OCI-LY1 (cell line): ENCODE measurements around the gene DHDDS.

Experiments
- H2AFZ ChIP-seq: fragments of 200-600 bp; sonication (generic), shearing (Covaris generic); 2 replicates; pipeline ENCODE4 v1.6.0; 2014; ENCODE audit warnings: antibody characterized with exemption, mild to moderate bottlenecking, low read length
- H3F3A ChIP-seq: fragments of 200-600 bp; sonication (generic), shearing (Covaris generic); 2 replicates; pipeline ENCODE4 v1.6.0; 2014; ENCODE audit warnings: mild to moderate bottlenecking, antibody characterized with exemption, low read length, moderate library complexity; ENCODE audit not compliant: insufficient read depth
- H3K27ac ChIP-seq: fragments of 200-600 bp; sonication (generic); 2 replicates; pipeline ENCODE4 v1.5.1; 2014; ENCODE audit warnings: low read length, mixed run types, mild to moderate bottlenecking, low read depth; ENCODE audit not compliant: poor library complexity, severe bottlenecking
- H3K27me3 ChIP-seq: fragments of 200-600 bp; sonication (generic); 2 replicates; pipeline ENCODE4 v1.6.0; 2014; ENCODE audit warnings: antibody characterized with exemption, mild to moderate bottlenecking, low read length, moderate library complexity; ENCODE audit not compliant: insufficient read depth
- H3K36me3 ChIP-seq: fragments of 200-600 bp; sonication (generic); 2 replicates; pipeline ENCODE4 v1.6.1; 2014; ENCODE audit warnings: mild to moderate bottlenecking, antibody characterized with exemption, low read length, moderate library complexity, mixed read lengths; ENCODE audit not compliant: insufficient read depth
- H3K4me1 ChIP-seq: fragments of 200-600 bp; sonication (generic); 2 replicates; pipeline ENCODE4 v1.5.1; 2014; ENCODE audit warnings: mild to moderate bottlenecking, low read length, moderate library complexity; ENCODE audit not compliant: insufficient read depth, severe bottlenecking
- H3K4me2 ChIP-seq: fragments of 200-600 bp; sonication (generic), shearing (Covaris generic); 2 replicates; pipeline ENCODE4 v1.6.1; 2014; ENCODE audit warnings: low read length
- H3K4me3 ChIP-seq: fragments of 200-600 bp; sonication (generic); 2 replicates; pipeline ENCODE4 v1.5.1; 2014; ENCODE audit warnings: low read length, low read depth, mild to moderate bottlenecking, mixed read lengths; ENCODE audit not compliant: poor library complexity, severe bottlenecking
- H3K79me2 ChIP-seq: fragments of 200-600 bp; shearing (Covaris generic); 2 replicates; pipeline ENCODE4 v1.6.1; 2016; ENCODE audit warnings: mixed run types, low read length, mixed read lengths; ENCODE audit not compliant: insufficient read depth
- H3K9ac ChIP-seq: fragments of 200-600 bp; sonication (generic), shearing (Covaris generic); 2 replicates; pipeline ENCODE4 v1.6.1; 2014; ENCODE audit warnings: mild to moderate bottlenecking, low read length, mixed read lengths
- H3K9me2 ChIP-seq: fragments of 200-600 bp; sonication (generic), shearing (Covaris generic); 2 replicates; pipeline ENCODE4 v1.6.1; 2014; ENCODE audit warnings: low read depth, mild to moderate bottlenecking, low read length, mixed read lengths
- H3K9me3 ChIP-seq: fragments of 200-600 bp; shearing (Covaris generic); 2 replicates; pipeline ENCODE4 v1.6.1; 2014; ENCODE audit warnings: low read length, mixed read lengths
- H4K20me1 ChIP-seq: fragments of 200-600 bp; sonication (generic), shearing (Covaris generic); 2 replicates; pipeline ENCODE4 v1.6.0; 2016; ENCODE audit warnings: mild to moderate bottlenecking, low read length; ENCODE audit not compliant: insufficient read depth
- CTCF ChIP-seq: fragments of 200-600 bp; sonication (generic), shearing (Covaris generic); IDR thresholded peaks from 2 replicates; pipeline ENCODE4 v1.5.1; 2017; ENCODE audit warnings: mild to moderate bottlenecking, antibody characterized with exemption, low read length, moderate library complexity, mixed read lengths
- EZH2 ChIP-seq: fragments of 200-600 bp; sonication (generic), shearing (Covaris generic); IDR thresholded peaks from 2 replicates; pipeline ENCODE4 v1.8.0; 2017; ENCODE audit warnings: borderline replicate concordance, mixed run types, mild to moderate bottlenecking, antibody characterized with exemption, low read length, moderate library complexity, mixed read lengths

The DHDDS gene

GRCh38 chr1:26449868-26450267 is 17.7 kb downstream of the DHDDS start:
- H3K4me2 ChIP-seq = no peak overlapping the region
- H3K27me3 ChIP-seq = no peaks in the 10 kb centered on the region
- H3K4me1 ChIP-seq = no peaks in the 10 kb centered on the region
- no peaks in the 10 kb centered on the region for H4K20me1 ChIP-seq
- H3K27ac ChIP-seq = no peak overlapping the region
- H3K4me3 ChIP-seq = no peak overlapping the region
- H3K36me3 ChIP-seq = peaks cover 64% of the 10 kb centered on the region
- H3K79me2 ChIP-seq = no peaks in the 10 kb centered on the region
- TF ChIP-seq CTCF = no peak
- no peak overlapping the region for H3K9ac ChIP-seq
- no peak overlapping the region for H2AFZ ChIP-seq
- no peaks in the 10 kb centered on the region for H3K9me3 ChIP-seq
- H3F3A ChIP-seq = no peaks in the 10 kb centered on the region
- no peaks in the 10 kb centered on the region for H3K9me2 ChIP-seq

GRCh38 chr1:26450908-26451307 is 18.8 kb downstream of the DHDDS start:
- no peaks in the 10 kb centered on the region for H3F3A ChIP-seq
- no peaks in the 10 kb centered on the region for H3K9me3 ChIP-seq
- H2AFZ ChIP-seq = no peak overlapping the region
- no peaks in the 10 kb centered on the region for H3K4me1 ChIP-seq
- H3K36me3 ChIP-seq = peaks cover 67% of the 10 kb centered on the region
- H3K27me3 ChIP-seq = no peaks in the 10 kb centered on the region
- no peak overlapping the region for H3K27ac ChIP-seq
- TF ChIP-seq CTCF (no peak), EZH2 (no peak)
- no peaks in the 10 kb centered on the region for H3K79me2 ChIP-seq
- no peak overlapping the region for H3K4me2 ChIP-seq
- H3K9me2 ChIP-seq = no peaks in the 10 kb centered on the region
- no peak overlapping the region for H3K4me3 ChIP-seq
- no peaks in the 10 kb centered on the region for H4K20me1 ChIP-seq
- no peak overlapping the region for H3K9ac ChIP-seq

- Histone ChIP-seq H3K27ac (no peak overlapping the region), H3K4me2 (no peak overlapping the region), H3K36me3 (peaks cover 53% of the 10 kb centered on the region), H2AFZ (no peak overlapping the region), H3K9ac (no peak overlapping the region), H3K4me1 (no peaks in the 10 kb centered on the region), H4K20me1 (no peaks in the 10 kb centered on the region), H3F3A (no peaks in the 10 kb centered on the region), H3K4me3 (no peak overlapping the region), H3K79me2 (no peaks in the 10 kb centered on the region), H3K9me2 (no peaks in the 10 kb centered on the region), H3K27me3 (no peaks in the 10 kb centered on the region), H3K9me3 (no peaks in the 10 kb centered on the region)
- TF ChIP-seq CTCF (no peak), EZH2 (no peak)
Observed at GRCh38 chr1:26452459-26453183, 20.5 kb downstream of the DHDDS start.
